ENCODE data around the gene EHD1. TPM values are rescaled to one million over a fixed set of nuclear protein-coding genes. Genes with fewer than 3 reads are reported as not detected.

The EHD1 gene
- total RNA-seq, 1 experiment from 2014 or later, result 340 TPM

DNA sequence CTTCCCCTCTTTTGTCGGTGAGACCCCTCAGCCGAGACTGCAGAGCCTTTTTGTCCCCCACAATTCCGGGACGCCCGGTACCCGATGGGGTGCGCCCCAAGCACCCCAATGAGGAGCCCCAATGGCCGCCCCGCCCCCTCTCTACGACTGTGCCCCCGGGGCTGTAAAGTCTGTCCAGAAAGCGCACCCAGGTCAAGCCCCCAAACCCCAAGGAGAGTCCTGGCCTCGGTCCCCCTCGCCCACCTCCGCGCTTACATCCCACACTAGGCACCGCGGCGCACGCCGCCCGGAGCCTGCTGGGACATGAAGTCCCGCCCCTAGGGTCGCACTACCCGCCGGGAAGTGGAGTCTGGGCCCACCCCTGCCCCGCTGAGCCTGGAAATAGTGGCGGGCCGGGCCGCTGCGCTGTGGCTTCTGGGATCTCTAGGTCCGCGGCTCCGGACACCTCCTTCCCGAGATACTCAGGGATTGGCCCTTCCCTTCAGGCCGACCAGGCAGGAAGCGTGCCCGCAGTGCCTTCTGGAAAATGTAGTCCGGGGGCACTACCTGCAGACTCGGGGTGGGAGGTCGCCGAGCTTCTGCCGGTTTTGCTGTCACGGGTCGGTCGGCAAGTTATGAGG is 68.0 kb downstream of the EHD1 start, which contains the start of gene MEN1:
Gene MEN1 (minus strand): TSS at position 281 of the 620 bp plus-strand sequence. CDS start 442 bp downstream, outside the sequence.
- Histone ChIP-seq H2AFZ (ENCODE audit: low read length) (peak within 1 kb of the TSS; percentile 93), H3K9me2 (replicated peaks; ENCODE audit: low read length) (no peaks in the 10 kb centered on the region), H3K27ac (ENCODE audit: low read length) (no peak within 1 kb of the TSS; the same call in 1 of the 2 replicates), H3K9ac (ENCODE audit: low read length) (peak within 1 kb of the TSS; percentile 84), H3K4me2 (ENCODE audit: low read length) (peak within 1 kb of the TSS; percentile 98), H3K79me2 (ENCODE audit: low read length) (peaks cover 18% of the 10 kb centered on the region), H3K27me3 (ENCODE audit: low read length) (no peaks in the 10 kb centered on the region), H3F3A (ENCODE audit: low read length, unreplicated experiment) (no peaks in the 10 kb centered on the region), H3K4me1 (ENCODE audit: insufficient read depth, low read length) (peaks cover 10% of the 10 kb centered on the region; the same call in 1 of the 2 replicates), H3K9me3 (ENCODE audit: low read length) (no peaks in the 10 kb centered on the region), H3K36me3 (ENCODE audit: low read depth, low read length) (no peaks in the 10 kb centered on the region; the same call in 1 of the 2 replicates), H4K20me1 (ENCODE audit: low read length) (no peaks in the 10 kb centered on the region), H3K4me3 (ENCODE audit: low read length) (peak within 1 kb of the TSS; percentile 89)
- TF ChIP-seq EZH2 (IDR thresholded peaks at IDR 0.05; ENCODE audit: low read length, unreplicated experiment), result no peak
- TF ChIP-seq, protein P1, sequence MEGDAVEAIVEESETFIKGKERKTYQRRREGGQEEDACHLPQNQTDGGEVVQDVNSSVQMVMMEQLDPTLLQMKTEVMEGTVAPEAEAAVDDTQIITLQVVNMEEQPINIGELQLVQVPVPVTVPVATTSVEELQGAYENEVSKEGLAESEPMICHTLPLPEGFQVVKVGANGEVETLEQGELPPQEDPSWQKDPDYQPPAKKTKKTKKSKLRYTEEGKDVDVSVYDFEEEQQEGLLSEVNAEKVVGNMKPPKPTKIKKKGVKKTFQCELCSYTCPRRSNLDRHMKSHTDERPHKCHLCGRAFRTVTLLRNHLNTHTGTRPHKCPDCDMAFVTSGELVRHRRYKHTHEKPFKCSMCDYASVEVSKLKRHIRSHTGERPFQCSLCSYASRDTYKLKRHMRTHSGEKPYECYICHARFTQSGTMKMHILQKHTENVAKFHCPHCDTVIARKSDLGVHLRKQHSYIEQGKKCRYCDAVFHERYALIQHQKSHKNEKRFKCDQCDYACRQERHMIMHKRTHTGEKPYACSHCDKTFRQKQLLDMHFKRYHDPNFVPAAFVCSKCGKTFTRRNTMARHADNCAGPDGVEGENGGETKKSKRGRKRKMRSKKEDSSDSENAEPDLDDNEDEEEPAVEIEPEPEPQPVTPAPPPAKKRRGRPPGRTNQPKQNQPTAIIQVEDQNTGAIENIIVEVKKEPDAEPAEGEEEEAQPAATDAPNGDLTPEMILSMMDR (conservative IDR thresholded peaks at IDR 0.05; ENCODE audit: low read depth, low read length), result no peak
- TF ChIP-seq EZH2phosphoT487 (IDR thresholded peaks at IDR 0.05; ENCODE audit: borderline replicate concordance, low read length), result no peak
- ChIA-PET POLR2A (ENCODE audit: unreplicated experiment) (interaction anchor here (0.6 kb wide), 1 partner anchor 687 kb away, joined by 3 read pairs; no protein-coding TSS in a partner anchor), CTCF (no interaction called here)
- intact Hi-C loops (cut with micrococcal nuclease), result loop anchor here (2.0 kb wide), 1 partner anchor 32 kb away; the partner anchor contains the start of gene SF1
- ATAC-seq (peak; percentile 99), DNase-seq (peak; percentile 99)
- TSS peak; percentile 44 for BruUV-seq (replicated peaks)

DNA sequence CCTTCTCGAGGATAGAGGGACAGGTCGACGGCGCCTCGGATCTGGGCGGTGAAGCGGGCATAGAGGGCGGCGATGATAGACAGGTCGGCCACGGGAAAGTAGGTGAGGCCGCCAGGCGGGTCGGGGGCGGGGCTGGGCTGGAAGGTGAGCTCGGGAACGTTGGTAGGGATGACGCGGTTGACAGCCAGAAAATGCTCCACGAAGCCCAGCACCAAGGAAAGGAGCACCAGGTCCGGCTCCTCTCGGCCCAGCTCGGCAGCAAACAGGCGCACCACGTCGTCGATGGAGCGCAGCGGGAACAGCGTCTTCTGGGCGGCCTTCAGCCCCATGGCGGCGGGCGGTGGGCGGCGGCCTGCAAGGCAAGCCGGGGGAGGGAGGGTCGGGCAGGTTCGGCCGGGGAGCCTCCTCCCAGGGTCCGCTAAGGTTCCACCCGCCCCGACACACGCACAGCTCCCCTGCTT is 68.6 kb downstream of the EHD1 start:
- ChIA-PET POLR2A (ENCODE audit: unreplicated experiment) (interaction anchor here (0.6 kb wide), 1 partner anchor 687 kb away, joined by 3 read pairs; no protein-coding TSS in a partner anchor), CTCF (no interaction called here)
- Histone ChIP-seq H3K9ac (ENCODE audit: low read length) (peak overlapping the region; percentile 84), H3K4me1 (ENCODE audit: insufficient read depth, low read length) (peaks cover 10% of the 10 kb centered on the region; the same call in 1 of the 2 replicates), H3K79me2 (ENCODE audit: low read length) (peaks cover 18% of the 10 kb centered on the region), H3F3A (ENCODE audit: low read length, unreplicated experiment) (no peaks in the 10 kb centered on the region), H3K9me2 (replicated peaks; ENCODE audit: low read length) (no peaks in the 10 kb centered on the region), H3K9me3 (ENCODE audit: low read length) (no peaks in the 10 kb centered on the region), H3K27me3 (ENCODE audit: low read length) (no peaks in the 10 kb centered on the region), H2AFZ (ENCODE audit: low read length) (peak overlapping the region; percentile 93), H3K27ac (ENCODE audit: low read length) (no peak overlapping the region), H3K4me3 (ENCODE audit: low read length) (peak overlapping the region; percentile 89), H3K36me3 (ENCODE audit: low read depth, low read length) (no peaks in the 10 kb centered on the region; the same call in 1 of the 2 replicates), H3K4me2 (ENCODE audit: low read length) (peak overlapping the region; percentile 98), H4K20me1 (ENCODE audit: low read length) (no peaks in the 10 kb centered on the region)
- TF ChIP-seq EZH2 (IDR thresholded peaks at IDR 0.05; ENCODE audit: low read length, unreplicated experiment), result no peak
- TF ChIP-seq, protein P1 (conservative IDR thresholded peaks at IDR 0.05; ENCODE audit: low read depth, low read length), result no peak
- no peak for TF ChIP-seq EZH2phosphoT487 (IDR thresholded peaks at IDR 0.05; ENCODE audit: borderline replicate concordance, low read length)
- DNase-seq (peak; percentile 59), ATAC-seq (peak; percentile 25)
- BruUV-seq (replicated peaks), result no TSS peak
- intact Hi-C loops (cut with micrococcal nuclease), result loop anchor here (2.0 kb wide), 1 partner anchor 31 kb away; the partner anchor contains the start of gene SF1

DNA sequence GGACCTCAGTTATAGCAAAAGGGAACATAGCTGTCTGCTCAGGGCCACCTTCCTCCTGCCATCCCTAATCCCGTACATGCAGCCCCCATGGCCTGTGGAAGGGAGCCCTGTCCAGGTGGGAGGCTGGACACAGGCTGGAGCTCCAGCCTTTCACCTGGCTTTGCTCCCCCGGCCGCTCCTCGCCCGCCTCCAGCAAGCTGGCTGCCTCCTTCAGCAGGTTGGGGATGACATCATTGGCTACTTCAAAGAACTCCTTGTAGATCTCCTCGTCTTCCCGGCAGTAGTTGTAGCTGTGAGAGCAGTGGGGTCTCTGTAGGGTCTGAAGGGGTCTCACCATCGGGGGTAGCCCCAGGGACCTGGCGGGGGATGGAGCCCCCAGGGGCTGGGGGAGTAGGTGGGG is 72.9 kb downstream of the EHD1 start:
- no peak for DNase-seq

More for the DNA sequence above, 72.9 kb downstream of the EHD1 start:
- no peak overlapping the region for H3K27ac ChIP-seq (ENCODE audit: low read length)
- H3K4me1 ChIP-seq (ENCODE audit: insufficient read depth, low read length), result peaks cover 26% of the 10 kb centered on the region
- H4K20me1 ChIP-seq (ENCODE audit: low read length), result no peaks in the 10 kb centered on the region
- intact Hi-C loops (cut with micrococcal nuclease), result no loop called here
- TF ChIP-seq, protein P1 (conservative IDR thresholded peaks at IDR 0.05; ENCODE audit: low read depth, low read length), result no peak
- TF ChIP-seq EZH2phosphoT487 (IDR thresholded peaks at IDR 0.05; ENCODE audit: borderline replicate concordance, low read length) (no peak), EZH2 (IDR thresholded peaks at IDR 0.05; ENCODE audit: low read length, unreplicated experiment) (no peak)
- H3K4me2 ChIP-seq (ENCODE audit: low read length), result no peak overlapping the region
- H3K9ac ChIP-seq (ENCODE audit: low read length), result no peak overlapping the region
- H3K9me2 ChIP-seq (replicated peaks; ENCODE audit: low read length), result no peaks in the 10 kb centered on the region
- H3F3A ChIP-seq (ENCODE audit: low read length, unreplicated experiment), result peaks cover 10% of the 10 kb centered on the region
- ATAC-seq, result no peak
- H3K79me2 ChIP-seq (ENCODE audit: low read length), result peaks cover 28% of the 10 kb centered on the region
- BruUV-seq (replicated peaks), result no TSS peak
- no peaks in the 10 kb centered on the region for H3K9me3 ChIP-seq (ENCODE audit: low read length)
- no peak overlapping the region for H2AFZ ChIP-seq (ENCODE audit: low read length)
- POLR2A ChIA-PET (ENCODE audit: unreplicated experiment), result no interaction called here
- no peaks in the 10 kb centered on the region for H3K27me3 ChIP-seq (ENCODE audit: low read length)
- CTCF ChIA-PET, result no interaction called here
- H3K4me3 ChIP-seq (ENCODE audit: low read length), result no peak overlapping the region
- H3K36me3 ChIP-seq (ENCODE audit: low read depth, low read length), result no peaks in the 10 kb centered on the region; the same call in 1 of the 2 replicates
